Astrocyte of the hippocampus (primary cell): Measurements from ENCODE around the gene PHLPP1.
"Not testable (repeated sequence)": the region's sequence is repeated elsewhere in the genome, so short reads cannot be mapped to it uniquely, and the experiment has no call there.

ENCODE experiments used
- DNase-seq: peaks from one replicate; pipeline ENCODE4 v3.0.0; 2011; ENCODE audit warnings: low read depth, low spot score

Gene PHLPP1

DNA sequence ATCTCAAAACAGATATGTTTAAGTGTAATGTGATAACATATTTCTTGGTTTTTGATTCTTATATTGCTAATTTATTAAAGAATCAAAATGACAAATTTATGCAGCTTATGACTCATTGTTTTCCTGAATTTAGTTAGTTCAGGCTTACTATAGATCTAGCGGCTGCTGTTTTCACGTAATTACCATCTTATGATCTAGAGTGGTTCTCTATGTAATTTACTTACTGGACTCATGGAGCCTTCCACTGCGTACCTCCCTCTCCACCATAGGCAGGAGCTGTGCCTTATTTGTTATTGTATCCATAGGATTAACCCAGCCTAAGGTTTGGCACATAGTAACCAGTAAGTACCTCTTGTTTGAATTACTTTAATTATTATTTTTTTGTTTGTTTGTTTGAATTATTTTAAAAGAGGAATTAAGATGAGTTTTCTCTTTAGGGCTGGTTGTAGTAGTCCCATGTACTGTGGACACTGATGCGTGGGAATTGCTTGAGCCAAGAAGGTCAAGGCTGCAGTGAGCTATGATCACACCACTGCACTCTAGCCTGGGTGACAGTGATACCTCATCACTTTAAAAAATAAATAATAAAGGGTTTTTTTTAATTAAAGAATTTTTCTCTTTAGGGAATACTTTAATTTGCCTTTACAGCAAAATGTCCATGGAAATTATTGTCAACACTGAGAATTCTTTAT lies 165.5 kb downstream of the PHLPP1 start:
- no peak for DNase-seq

DNA sequence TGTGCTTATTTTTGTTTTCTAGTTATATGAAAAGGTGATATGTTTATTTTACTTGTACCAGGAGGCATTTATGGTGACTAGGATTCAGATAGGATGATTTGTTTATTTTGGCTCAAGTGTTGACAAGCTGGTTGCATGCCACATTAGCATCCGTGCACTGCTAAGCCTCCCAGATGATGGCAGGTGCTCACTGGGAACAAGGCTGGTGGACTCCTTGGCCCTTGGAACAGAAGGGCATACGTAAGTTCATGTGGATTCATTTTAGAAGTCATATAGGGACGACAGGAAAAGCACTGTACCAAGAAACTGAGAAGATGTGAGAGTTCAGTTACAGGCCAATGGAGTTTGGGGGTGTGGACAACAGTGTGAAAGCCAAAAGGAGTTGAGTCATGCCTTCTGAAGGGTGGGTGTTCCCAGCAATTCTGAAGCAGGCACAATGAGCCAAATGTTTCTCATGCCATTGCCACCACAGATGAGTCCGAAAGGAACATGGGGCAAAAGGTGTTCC lies 166.2 kb downstream of the PHLPP1 start:
- DNase-seq, result peak; percentile 95

DNA sequence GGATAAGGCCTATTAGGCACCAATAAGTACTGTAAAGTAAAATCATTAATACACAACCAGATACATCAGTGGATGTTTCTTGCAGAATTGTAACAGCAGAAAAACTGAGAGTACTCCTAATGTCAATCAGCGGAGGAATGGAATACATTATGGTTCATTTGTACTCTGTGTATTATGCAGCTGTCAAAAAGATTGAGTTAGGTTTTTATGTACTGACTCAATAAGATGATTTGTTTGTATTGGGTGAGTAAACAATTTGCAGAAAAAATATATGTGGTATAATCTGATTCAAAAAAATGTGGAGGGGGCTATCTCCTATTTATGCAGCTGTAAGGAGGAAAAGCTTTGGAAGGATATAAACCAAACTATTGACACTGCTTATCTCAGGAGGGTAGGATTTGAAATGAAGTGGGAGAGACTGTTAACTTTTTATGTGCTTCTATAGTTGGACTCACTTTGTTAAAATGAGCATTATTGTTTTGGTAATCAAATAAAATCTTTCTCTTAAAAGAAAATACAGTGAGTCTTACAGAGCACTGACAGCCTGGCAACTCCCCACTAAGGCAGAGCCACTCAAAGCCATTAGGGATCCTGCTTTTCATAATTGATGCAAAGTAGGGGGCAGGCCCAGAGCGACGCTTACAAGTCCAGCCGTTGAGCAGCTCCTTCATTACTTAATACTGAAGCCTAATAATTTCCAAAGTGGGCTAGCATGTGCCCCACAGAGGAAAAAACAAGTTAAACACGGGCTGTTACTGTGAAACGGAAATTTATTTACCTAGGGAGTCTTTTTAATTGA lies 168.8 kb downstream of the PHLPP1 start:
- peak; percentile 24 for DNase-seq

DNA sequence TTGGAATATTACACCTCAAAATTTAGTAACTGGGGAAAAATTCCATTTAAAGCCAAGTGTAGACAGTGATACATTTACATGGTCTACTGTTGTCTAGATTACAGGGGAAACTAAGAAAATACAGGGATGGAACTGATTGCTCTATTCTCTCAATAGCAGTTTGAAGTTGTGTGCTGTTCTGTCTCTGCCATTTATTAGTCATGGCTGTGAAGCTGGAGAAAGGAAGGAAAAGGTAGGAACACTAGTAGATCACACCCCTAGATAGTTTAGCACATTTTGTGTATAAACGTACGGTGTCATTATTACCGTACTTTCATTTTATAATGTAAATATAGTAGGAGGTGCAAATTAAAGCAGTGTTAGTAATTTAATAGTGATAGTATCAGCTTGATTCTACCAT lies 170.5 kb downstream of the PHLPP1 start:
- DNase-seq, result no peak

DNA sequence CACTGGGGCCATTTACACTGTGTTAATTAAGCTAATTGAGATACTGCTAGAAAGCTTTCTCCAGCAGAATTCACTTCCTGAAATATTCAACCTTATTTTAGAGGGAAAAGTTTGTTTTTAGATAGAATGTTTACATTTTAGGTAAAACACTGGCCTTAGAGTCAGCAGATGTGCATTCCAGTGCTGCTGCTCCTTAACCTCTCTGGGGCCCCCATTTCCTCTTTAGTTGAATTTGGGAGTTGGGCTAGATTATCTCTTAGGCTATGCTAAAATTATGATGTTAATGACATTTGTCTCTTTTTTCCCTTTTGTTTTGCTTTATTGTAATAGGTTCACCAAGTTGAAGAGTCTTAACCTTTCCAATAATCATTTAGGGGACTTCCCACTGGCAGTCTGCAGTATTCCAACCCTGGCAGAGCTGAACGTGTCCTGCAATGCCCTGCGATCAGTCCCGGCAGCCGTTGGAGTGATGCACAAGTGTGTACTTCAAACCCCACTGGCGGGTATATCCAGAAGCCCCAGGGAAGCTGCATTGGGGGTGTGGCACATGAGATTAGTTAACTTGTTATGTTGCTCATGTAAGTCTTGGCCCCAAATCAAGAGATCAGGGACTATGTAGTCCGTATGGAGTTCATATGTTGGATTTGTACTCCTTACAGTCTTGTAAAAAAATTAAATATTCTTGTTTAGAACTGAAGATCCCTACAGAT lies 179.5 kb downstream of the PHLPP1 start:
- DNase-seq, result no peak

DNA sequence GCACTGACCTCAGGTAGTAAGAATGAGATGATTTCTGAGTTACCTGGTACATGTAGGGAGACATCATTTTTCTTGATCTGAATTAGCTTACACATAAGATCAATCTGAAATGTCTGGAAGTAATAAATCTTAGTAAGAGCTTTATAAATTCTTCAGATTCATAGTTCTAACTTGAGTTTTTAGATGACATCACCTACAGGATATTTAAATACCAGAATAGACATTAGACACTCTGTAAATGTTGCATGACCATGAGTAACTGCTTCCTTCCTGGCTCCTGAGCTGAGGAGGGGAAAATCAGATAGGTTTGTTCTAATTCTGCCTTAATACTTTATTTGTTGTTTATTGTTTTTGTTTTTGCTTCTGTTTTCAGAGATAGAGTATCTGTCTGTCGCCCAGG lies 181.8 kb downstream of the PHLPP1 start:
- DNase-seq, result no peak

DNA sequence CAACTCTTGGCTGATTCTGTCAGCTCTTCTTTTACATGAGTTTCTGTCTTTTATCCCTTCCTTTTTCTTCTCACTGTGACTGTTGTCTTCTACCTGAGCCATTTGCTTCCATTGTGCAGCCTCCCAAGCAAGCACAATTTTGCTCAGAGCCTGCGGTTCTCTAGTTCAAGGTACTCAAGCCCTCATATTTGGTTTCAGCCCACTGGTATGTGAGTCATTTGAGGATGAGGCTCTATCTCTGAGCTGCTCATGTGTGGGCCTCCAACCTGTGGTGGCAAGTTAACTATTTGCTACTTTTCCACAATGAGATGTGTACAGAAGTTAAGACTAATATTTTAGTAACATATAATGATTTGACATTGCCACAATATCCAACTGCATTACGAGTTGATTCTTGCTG lies 183.0 kb downstream of the PHLPP1 start:
- DNase-seq, result no peak

DNA sequence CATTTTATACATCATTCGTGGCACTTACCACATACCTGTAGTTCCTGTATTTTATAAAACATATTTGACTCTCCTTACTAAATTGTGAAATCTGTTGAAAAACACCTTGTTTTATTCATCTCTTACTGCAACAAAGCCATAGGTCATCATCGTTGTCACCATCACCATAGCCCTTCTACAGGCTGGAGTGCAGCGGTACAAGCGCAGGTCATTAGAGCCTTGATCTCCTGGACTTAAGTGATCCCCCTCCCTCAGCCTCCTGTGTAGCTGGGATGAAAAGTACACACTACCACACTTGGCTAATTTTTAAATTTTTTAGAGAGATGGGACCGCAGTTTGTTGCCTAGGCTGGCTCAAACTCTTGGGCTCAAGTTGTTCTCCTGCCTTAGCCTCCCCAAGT lies 184.2 kb downstream of the PHLPP1 start:
- DNase-seq, result no peak

DNA sequence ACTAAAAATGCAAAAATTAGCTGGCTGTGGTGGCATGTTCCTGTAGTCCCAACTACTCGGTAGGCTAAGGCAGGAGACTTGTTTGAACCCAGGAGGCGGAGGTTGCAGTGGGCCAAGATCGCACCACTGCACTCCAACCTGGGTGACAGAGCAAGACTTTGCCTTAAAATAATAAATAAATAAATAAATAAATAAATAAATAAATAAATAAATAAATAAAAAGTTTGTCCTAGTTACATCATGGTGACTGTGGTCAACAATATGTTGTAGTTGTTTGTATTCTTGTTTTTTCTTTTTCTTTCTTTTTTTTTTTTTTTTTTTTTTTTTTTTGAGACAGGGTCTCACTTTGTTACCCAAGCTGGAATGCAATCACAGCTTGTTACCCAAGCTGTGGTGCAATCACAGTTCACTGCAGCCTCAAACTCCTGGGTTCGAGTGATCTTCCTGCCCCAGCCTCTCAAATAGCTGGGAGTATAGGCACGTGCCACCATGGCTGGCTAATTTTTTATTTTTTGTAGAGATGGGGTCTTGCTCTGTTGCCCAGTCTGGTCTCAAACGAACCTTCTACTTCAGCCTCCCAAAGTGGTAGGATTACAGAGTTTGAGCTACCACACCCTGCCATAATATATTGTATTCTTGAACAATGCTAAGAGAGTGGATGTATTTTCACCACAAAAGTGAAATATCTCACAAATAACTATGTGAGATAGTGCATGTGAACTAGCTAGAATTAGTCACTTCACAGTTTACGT lies 185.0 kb downstream of the PHLPP1 start:
- no peak for DNase-seq

DNA sequence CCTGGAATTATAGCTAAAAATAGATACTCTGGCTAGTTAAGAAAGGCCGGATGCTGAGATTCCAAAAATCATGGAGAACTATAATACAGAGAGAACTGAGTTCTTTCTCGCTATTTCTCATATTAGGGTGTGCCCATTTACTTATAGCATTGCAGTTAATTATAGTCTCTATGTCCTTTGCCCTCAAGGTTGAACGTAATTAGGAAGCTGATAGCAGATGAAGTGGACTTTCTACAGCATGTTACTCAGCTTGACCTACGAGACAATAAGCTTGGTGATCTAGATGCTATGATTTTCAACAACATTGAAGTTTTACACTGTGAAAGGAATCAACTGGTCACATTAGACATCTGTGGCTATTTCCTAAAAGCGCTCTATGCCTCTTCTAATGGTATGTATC lies 187.4 kb downstream of the PHLPP1 start:
- DNase-seq, result no peak

DNA sequence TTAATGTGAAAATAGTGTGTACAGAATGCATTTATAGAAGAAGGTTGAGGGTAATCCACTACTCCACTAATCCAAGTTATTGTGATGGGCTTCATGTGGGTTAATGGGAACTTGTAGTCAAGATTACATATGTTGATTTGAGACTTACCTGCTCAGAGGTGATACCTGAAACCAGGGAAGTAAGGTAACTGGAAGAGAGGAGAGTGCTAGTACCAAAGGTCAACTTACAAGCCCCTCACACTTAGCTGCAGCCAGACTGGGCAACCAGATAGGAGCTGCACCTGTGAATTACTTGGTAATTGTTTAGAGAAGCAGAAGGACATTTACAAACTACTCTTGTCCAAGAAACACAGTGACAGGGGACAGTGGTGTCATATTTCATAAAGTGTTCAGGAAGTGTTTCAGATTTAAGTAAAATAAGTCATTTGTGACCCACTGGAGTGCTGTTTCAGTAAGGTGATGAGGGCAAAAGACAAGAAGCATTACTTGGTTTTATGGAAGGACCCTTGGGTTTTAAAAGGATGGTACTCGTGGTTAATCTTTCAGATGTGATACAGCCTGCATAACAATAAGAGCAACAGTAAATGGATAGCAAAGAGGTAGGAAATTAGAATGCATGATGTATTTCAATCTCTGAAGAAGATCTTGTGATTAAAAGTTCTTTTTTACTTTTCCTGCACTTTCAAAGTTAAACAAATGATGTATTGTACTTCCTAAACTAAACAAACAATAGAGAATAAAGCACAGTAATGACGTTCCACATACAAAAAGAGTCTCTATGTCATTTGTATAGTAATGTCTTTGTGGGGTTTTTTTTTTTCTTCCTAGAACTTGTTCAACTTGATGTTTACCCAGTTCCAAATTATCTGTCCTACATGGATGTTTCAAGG lies 189.3 kb downstream of the PHLPP1 start:
- no peak for DNase-seq

DNA sequence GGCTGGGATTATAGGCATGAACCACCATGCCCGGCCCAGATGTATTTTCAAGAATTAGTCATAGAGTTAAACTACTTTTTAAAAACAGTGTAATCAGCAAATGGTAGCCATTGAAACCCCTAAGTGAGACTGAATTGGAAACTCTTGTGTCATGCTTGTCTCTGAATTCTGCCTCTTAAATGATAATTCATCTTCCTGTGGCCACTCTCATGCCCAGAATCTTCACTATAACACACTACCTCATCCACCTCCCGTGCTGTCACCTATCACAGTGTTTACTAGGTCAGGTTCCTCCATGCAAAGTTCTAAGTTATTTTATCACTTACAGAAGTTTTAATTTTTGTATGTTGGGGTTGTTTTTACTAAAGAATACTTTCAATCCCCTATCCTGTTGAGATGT lies 197.5 kb downstream of the PHLPP1 start:
- no peak for DNase-seq

DNA sequence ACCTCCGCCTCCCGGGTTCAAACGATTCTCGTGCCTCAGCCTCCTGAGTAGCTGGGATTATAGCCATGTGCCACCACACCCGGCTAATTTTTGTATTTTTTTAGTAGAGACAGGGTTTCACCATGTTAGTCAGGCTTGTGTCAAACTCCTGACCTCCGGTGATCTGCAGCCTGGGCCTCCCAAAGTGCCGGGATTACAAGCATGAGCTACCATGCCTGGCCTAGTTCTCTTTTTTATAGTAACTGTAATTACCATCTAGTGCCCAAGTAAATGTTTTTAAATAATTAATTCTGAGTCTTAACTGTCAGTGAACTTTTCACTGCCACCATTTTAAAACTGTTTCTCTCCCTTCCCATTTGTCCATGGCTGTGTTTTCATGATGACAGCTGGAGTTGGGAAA lies 198.5 kb downstream of the PHLPP1 start:
- not testable (repeated sequence) for DNase-seq

DNA sequence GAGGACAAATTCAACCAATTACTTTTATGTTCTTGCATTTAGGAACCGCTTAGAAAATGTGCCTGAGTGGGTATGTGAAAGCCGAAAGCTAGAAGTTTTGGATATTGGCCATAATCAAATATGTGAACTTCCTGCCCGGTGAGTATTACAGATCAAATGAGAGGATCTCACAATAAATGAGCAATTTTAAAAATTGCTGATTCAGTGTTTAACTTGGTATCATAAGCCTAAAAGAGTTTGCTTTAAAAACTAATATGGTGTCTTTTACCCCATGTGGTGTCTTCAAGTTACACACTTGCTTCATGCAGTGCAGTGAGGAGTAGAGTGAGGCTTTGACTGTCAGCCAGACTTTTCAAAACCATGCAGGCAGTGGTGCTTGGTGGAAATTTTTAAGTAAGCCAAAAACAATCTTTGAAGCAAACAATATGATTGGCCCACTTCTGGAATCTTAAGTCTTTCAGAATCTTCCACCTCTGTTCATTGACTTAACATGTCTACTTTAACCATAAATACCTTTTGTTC lies 199.6 kb downstream of the PHLPP1 start:
- DNase-seq, result no peak

DNA sequence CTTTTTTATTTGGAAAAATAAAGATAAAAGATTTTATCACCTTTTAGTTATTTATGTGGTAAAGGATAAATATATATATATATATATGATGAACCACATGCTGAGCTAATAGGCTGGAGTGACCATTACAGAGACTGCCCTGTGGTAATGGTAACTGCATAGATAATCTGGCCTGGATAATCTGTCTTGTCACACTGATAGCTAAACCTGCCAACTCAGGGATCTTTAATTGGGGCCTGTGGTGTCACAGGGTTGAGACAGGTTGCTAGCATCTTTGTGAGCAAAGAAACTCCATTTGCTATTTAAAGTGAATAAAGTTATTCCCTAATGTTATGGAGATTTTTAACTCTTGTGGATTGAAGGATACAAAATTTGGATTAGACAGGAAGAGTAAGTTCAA lies 203.0 kb downstream of the PHLPP1 start:
- no peak for DNase-seq

DNA sequence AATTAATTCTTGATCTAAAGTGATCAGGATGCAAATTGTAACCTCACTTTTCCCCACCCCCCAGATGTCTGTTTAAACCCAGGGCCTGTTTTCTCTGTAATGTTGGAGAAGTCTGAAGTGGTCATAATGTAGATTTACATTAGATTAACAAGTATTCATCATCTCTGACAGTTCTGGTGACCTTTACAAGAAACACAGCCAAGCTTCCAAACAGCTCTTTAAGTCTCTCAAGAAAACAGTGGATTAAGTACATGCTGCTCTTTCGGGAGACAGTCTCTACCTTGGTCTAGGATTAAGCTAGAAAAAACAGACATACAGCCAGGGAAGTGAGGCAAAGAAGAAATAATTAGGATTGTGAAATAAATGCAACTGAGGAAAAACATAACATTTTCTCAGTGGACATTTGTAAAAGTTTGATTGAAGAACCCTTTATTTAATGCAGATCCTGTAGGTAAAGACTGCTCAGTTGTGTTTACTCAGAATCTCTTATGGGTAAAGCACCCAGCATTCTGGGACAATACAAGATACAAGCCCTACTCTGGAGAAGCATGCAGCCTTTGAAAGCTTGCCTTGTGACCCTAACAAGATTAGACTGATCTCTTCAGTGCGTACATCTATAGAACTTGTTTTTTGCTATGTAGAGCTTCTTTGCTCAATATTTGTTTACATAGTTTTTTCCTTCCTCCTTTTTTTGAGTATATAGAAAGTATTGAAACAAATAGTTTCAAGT lies 203.9 kb downstream of the PHLPP1 start:
- no peak for DNase-seq

DNA sequence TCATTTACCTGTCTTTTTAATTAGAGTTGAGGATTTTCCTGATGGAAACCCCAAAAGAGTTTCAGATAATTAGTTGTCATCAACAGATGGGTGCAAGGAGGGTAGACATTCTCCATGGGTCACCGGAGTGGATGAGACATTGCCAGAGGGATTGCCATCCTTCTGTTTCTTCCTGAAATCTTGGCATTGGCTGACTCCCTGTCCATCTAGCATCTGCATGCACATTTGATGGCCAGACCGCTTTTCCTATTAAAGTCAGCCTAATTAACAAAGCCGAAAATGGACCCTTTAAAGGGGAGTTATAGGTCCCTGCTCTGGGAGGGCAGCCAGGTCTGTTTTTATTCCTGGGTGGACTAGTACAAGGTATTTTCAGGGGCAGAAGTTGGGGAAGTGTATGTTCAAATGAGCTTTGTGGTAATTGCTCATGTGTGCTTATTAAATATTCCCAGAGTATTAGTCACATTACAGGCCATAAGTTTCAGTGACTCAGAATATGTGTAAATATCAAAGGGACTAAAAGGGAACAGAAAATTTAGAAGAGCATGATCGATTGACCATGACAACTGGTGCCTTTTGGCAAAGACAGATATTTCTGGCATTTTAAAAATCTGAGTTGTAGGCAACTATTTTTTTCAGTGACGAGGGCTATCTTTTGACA lies 209.8 kb downstream of the PHLPP1 start:
- no peak for DNase-seq

DNA sequence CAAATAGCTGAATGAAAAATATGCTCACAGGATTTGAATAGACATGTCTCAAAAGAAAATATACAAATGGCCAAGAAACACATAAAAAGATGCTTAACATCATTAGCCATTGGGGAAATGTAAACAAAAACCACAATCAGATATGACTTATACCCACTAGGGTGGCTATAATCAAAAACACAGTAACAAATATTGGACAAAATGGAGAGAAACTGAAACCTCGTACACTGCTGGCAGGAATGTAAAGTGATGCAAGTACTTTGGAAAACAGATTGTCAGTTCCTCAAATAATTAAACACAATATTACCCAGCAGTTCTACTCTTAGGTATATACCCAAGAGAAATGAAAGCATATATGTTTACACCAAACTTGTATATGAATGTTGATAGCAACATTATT lies 213.0 kb downstream of the PHLPP1 start:
- peak; percentile 15 for DNase-seq

DNA sequence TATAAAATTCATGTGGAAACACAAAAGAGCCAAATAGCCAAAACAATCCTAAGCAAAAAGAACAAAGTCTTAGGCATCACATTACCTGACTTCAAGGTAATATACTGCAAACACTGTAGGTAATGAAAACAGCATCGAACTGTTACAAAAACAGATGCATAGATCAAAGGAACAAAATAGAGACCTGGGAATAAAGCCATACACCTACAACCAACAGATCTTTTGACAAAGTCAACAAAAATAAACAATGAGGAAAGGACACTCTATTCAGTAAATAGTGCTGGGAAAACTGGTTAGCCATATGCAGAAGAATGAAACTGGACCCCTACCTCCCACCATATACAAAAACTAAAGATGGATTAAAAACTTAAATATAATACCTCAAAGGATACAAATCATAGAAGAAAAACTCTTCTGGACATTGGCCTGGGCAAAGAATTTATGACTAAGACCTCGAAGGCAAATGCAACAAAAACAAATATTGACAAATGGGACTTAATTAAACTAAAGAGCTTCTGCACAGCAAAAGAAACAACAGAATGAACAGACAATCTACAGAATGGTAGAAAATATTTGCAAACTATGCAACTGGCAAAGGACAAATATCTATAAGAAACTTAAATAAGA lies 218.0 kb downstream of the PHLPP1 start:
- no peak for DNase-seq
